ENCODE measurements around the gene NHSL1. TPM values are rescaled to one million over a fixed set of nuclear protein-coding genes. Genes with fewer than 3 reads are reported as not detected.

The NHSL1 gene
- total and polyA plus RNA-seq, 2 of the 8 experiments (the other 6 are each of a cell fraction or from before 2014, with no cell fraction given): 7.2 to 32.4 TPM

DNA sequence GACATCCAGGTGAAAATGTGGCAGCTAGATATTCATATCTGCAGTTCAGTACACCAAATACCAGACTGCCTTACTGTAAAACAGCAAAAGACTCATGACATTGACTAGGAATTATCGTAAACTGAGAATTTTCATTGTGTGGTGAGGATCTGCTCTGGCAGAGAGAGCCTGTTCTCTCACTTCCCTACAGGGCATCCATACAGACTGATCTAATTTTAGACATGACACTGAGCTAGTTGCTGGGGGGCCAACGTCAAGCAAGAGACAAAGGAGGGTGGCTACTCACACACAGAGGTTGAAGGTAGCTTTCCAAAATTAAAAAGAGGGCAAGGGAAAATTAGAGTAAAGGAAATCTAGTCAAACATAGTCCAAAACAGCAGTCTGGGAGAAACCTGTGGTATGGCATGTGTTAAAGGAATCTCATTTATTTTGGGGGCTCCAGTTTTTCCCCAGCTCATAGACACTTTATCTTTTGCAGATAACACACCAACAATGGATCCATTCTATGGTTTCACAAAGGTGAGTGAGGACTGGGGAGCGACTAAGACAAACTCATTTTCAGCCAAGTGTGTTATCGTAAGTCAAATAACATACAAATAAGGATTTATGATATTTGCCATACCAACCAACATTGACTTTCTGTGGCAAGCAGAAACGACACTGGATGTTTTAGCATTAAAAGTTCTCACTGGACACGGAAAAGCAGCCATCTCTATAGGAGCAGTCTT, 36.6 kb upstream of the NHSL1 start (continued):
- TF ChIP-seq CHD7 (IDR thresholded peaks at IDR 0.05; ENCODE audit: insufficient replicate concordance, low read length) (no peak), MAFK (IDR thresholded peaks at IDR 0.05; ENCODE audit: low read depth, low read length) (no peak), ASH2L (IDR thresholded peaks at IDR 0.05; ENCODE audit: low read length) (no peak), SIX5 (IDR thresholded peaks at IDR 0.05; ENCODE audit: low read depth, low read length) (no peak)
